Measurements from ENCODE around the gene PRORP. TPM values are rescaled to one million over a fixed set of nuclear protein-coding genes. Genes with fewer than 3 reads are reported as not detected.

The PRORP gene
- total and polyA plus RNA-seq, 2 of the 13 experiments (the other 11 are each of a cell fraction or from before 2014, with no cell fraction given), result 48.9 to 88.7 TPM

GRCh38 chr14:35078082-35078481 is 44.3 kb upstream of the PRORP start (continued):
- no peak for TF ChIP-seq PRDM15 (CRISPR knock-in tag; IDR thresholded peaks at IDR 0.05)
- TF ChIP-seq, protein P1, sequence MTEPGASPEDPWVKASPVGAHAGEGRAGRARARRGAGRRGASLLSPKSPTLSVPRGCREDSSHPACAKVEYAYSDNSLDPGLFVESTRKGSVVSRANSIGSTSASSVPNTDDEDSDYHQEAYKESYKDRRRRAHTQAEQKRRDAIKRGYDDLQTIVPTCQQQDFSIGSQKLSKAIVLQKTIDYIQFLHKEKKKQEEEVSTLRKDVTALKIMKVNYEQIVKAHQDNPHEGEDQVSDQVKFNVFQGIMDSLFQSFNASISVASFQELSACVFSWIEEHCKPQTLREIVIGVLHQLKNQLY (CRISPR knock-in tag; IDR thresholded peaks at IDR 0.05), result no peak
- TF ChIP-seq USF2 (IDR thresholded peaks at IDR 0.05; ENCODE audit: low read depth, low read length), result no peak
- no peak for TF ChIP-seq USF2 (CRISPR knock-in tag; IDR thresholded peaks at IDR 0.05; ENCODE audit: borderline replicate concordance)
- TF ChIP-seq ZNF7 (CRISPR knock-in tag; IDR thresholded peaks at IDR 0.05), result no peak
- TF ChIP-seq ZNF235 (CRISPR knock-in tag; IDR thresholded peaks at IDR 0.05; ENCODE audit: borderline replicate concordance), result no peak
- TF ChIP-seq ZNF501 (CRISPR knock-in tag; IDR thresholded peaks at IDR 0.05), result no peak
- TF ChIP-seq NKX3-1 (CRISPR knock-in tag; IDR thresholded peaks at IDR 0.05), result no peak
- TF ChIP-seq HNF1A (IDR thresholded peaks at IDR 0.05; ENCODE audit: low read depth), result no peak
- TF ChIP-seq HNF1A (CRISPR knock-in tag; IDR thresholded peaks at IDR 0.05; ENCODE audit: borderline replicate concordance), result no peak
- TF ChIP-seq, protein P2, sequence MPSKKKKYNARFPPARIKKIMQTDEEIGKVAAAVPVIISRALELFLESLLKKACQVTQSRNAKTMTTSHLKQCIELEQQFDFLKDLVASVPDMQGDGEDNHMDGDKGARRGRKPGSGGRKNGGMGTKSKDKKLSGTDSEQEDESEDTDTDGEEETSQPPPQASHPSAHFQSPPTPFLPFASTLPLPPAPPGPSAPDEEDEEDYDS (CRISPR knock-in tag; IDR thresholded peaks at IDR 0.05), result no peak
- TF ChIP-seq, protein P3, sequence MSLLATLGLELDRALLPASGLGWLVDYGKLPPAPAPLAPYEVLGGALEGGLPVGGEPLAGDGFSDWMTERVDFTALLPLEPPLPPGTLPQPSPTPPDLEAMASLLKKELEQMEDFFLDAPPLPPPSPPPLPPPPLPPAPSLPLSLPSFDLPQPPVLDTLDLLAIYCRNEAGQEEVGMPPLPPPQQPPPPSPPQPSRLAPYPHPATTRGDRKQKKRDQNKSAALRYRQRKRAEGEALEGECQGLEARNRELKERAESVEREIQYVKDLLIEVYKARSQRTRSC (CRISPR knock-in tag; IDR thresholded peaks at IDR 0.05; ENCODE audit: low read depth), result no peak
- TF ChIP-seq HOXA7 (CRISPR knock-in tag; IDR thresholded peaks at IDR 0.05), result no peak
- peak; percentile 94 for TF ChIP-seq ZNF792 (CRISPR knock-in tag; IDR thresholded peaks at IDR 0.05)
- no peak for TF ChIP-seq ZNF530 (CRISPR knock-in tag; IDR thresholded peaks at IDR 0.05; ENCODE audit: low read depth)
- TF ChIP-seq, protein P4, sequence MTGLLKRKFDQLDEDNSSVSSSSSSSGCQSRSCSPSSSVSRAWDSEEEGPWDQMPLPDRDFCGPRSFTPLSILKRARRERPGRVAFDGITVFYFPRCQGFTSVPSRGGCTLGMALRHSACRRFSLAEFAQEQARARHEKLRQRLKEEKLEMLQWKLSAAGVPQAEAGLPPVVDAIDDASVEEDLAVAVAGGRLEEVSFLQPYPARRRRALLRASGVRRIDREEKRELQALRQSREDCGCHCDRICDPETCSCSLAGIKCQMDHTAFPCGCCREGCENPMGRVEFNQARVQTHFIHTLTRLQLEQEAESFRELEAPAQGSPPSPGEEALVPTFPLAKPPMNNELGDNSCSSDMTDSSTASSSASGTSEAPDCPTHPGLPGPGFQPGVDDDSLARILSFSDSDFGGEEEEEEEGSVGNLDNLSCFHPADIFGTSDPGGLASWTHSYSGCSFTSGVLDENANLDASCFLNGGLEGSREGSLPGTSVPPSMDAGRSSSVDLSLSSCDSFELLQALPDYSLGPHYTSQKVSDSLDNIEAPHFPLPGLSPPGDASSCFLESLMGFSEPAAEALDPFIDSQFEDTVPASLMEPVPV (CRISPR knock-in tag; IDR thresholded peaks at IDR 0.05), result 0 out of 2 replicates have a peak, but pooled peaks have one; percentile 16
- TF ChIP-seq DPF2 (CRISPR knock-in tag; IDR thresholded peaks at IDR 0.05; ENCODE audit: borderline replicate concordance, low read depth), result peak; percentile 46; the same call in 1 of the 2 replicates

All from HepG2 (cell line).